NCI-H2107 treated with DMSO at 0.1 percent for 48 hours (cell line): ENCODE measurements around the gene VCX2.
"Not testable (repeated sequence)": the region's sequence is repeated elsewhere in the genome, so short reads cannot be mapped to it uniquely, and the experiment has no call there.

Experiments
- DNase-seq: peaks from one replicate; lab custom pipeline; 2025; ENCODE audit not compliant: unreplicated experiment; lab: John Stamatoyannopoulos, UW

VCX2 gene

DNA sequence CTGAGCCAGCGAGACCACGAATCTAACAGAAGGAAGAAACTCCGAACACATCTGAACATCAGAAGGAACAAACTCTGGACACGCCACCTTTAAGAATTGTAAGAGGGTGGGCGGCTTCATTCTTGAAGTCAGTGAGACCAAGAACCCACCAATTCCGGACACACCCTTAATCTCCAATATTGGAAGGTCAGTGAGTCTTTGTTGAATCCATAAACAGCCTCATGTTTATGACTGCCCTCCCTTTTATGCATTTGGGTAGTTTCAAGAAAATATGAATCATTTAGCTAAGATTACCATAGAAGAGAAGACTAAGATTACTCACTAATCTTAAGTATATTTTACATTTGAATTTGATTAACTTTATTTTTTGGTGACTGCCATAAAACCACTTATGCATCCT is 48.5 kb downstream of the VCX2 start:
- no peak for DNase-seq

DNA sequence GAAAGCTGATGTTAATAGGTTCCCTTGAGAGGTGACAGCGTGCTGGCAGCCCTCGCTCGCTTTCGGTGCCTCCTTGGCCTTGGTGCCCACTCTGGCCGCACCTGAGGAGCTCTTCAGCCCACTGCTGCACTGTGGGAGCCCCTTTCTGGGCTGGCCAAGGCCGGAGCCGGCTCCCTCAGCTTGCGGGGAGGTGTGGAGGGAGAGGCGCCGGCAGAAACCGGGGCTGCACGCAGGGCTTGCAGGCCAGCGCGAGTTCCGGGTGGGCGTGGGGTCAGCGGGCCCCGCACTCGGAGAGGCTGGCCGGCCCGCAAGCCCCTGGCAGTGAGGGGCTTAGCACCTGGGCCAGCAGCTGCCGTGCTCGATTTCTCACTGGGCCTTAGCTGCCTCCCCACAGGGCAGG is 49.7 kb downstream of the VCX2 start:
- not testable (repeated sequence) for DNase-seq
